Chondrocyte (in vitro differentiated cells): ENCODE measurements around the gene MAP3K5. TPM values are rescaled to one million over a fixed set of nuclear protein-coding genes. Genes with fewer than 3 reads are reported as not detected.
"Not testable (repeated sequence)": the region's sequence is repeated elsewhere in the genome, so short reads cannot be mapped to it uniquely, and the experiment has no call there.

Source experiments
- DNase-seq: peaks from one replicate; pipeline ENCODE4 v3.0.0; 2021; ENCODE audit warnings: mixed read lengths, low spot score
- H3K27ac Mint-ChIP-seq: one replicate; pipeline ENCODE4 v1.8.0; 2021; ENCODE audit warnings: mild to moderate bottlenecking, moderate library complexity, mixed read lengths; ENCODE audit not compliant: unreplicated experiment
- H3K27me3 Mint-ChIP-seq: 2 replicates; pipeline ENCODE4 v1.8.0; 2021; ENCODE audit warnings: low read depth, mixed read lengths
- H3K36me3 Mint-ChIP-seq: 2 replicates; pipeline ENCODE4 v1.8.0; 2021; ENCODE audit warnings: low read depth, mixed read lengths
- H3K4me1 Mint-ChIP-seq: 2 replicates; pipeline ENCODE4 v1.8.0; 2021; ENCODE audit warnings: low read depth, mild to moderate bottlenecking, mixed read lengths
- H3K4me3 Mint-ChIP-seq: one replicate; pipeline ENCODE4 v1.8.0; 2021; ENCODE audit warnings: mild to moderate bottlenecking, moderate library complexity, mixed read lengths; ENCODE audit not compliant: unreplicated experiment
- H3K9me3 Mint-ChIP-seq: 2 replicates; pipeline ENCODE4 v1.8.0; 2021; ENCODE audit warnings: low read depth, mixed read lengths
- CTCF ChIP-seq: fragments of 200-600 bp; sonication (generic); IDR thresholded peaks from 2 replicates; pipeline ENCODE4 v1.5.0; 2021; ENCODE audit warnings: antibody characterized with exemption, mild to moderate bottlenecking, moderate library complexity
- total RNA-seq: library from RNA; stranded (reverse); gene quantifications from 3 replicates; pipeline ENCODE4 v1.2.1, GENCODE V29; 2021

MAP3K5 gene
- total RNA-seq, 1 donor from 2014 or later: 4.6 TPM

GRCh38 chr6:136591617-136592016, 200.7 kb downstream of the MAP3K5 start:
- Mint-ChIP-seq H3K27ac (no peak overlapping the region), H3K4me1 (peaks cover 32% of the 10 kb centered on the region), H3K9me3 (peaks cover 3% of the 10 kb centered on the region), H3K27me3 (no peaks in the 10 kb centered on the region), H3K4me3 (no peak overlapping the region), H3K36me3 (peaks cover 14% of the 10 kb centered on the region)
- DNase-seq: no peak
- TF ChIP-seq CTCF: no peak

- not testable (repeated sequence) for H3K27ac Mint-ChIP-seq, H3K36me3 Mint-ChIP-seq, DNase-seq, H3K9me3 Mint-ChIP-seq, H3K4me3 Mint-ChIP-seq, H3K27me3 Mint-ChIP-seq
- H3K4me1 Mint-ChIP-seq: peaks cover 39% of the 10 kb centered on the region
These were observed 201.4 kb downstream of the MAP3K5 start for GRCh38 chr6:136590846-136591245.

GRCh38 chr6:136587527-136587926, 204.8 kb downstream of the MAP3K5 start:
- no peak overlapping the region for H3K4me3 Mint-ChIP-seq
- no peak for TF ChIP-seq CTCF
- no peaks in the 10 kb centered on the region for H3K9me3 Mint-ChIP-seq
- peak overlapping the region; percentile 22 for H3K27ac Mint-ChIP-seq
- no peak for DNase-seq
- H3K27me3 Mint-ChIP-seq: no peaks in the 10 kb centered on the region
- peaks cover 35% of the 10 kb centered on the region for H3K4me1 Mint-ChIP-seq
- H3K36me3 Mint-ChIP-seq: peaks cover 10% of the 10 kb centered on the region

GRCh38 chr6:136586295-136586694, 206.0 kb downstream of the MAP3K5 start:
- TF ChIP-seq CTCF: no peak
- Mint-ChIP-seq H3K27me3 (no peaks in the 10 kb centered on the region), H3K9me3 (no peaks in the 10 kb centered on the region), H3K27ac (peak overlapping the region; percentile 98), H3K4me3 (no peak overlapping the region), H3K36me3 (peaks cover 8% of the 10 kb centered on the region), H3K4me1 (peaks cover 28% of the 10 kb centered on the region)
- no peak for DNase-seq

GRCh38 chr6:136585523-136585922, 206.8 kb downstream of the MAP3K5 start:
- H3K27me3 Mint-ChIP-seq, DNase-seq, H3K4me3 Mint-ChIP-seq, H3K36me3 Mint-ChIP-seq, H3K9me3 Mint-ChIP-seq: not testable (repeated sequence)
- Mint-ChIP-seq H3K27ac (peak overlapping the region; percentile 98), H3K4me1 (peaks cover 28% of the 10 kb centered on the region)

GRCh38 chr6:136584290-136584689, 208.0 kb downstream of the MAP3K5 start:
- H3K36me3 Mint-ChIP-seq, H3K4me3 Mint-ChIP-seq: not testable (repeated sequence)
- H3K27ac Mint-ChIP-seq: peak overlapping the region; percentile 8

GRCh38 chr6:136582711-136583471, 209.4 kb downstream of the MAP3K5 start:
- DNase-seq: no peak
- peaks cover 28% of the 10 kb centered on the region for H3K4me1 Mint-ChIP-seq
- H3K27me3 Mint-ChIP-seq: no peaks in the 10 kb centered on the region
- no peaks in the 10 kb centered on the region for H3K9me3 Mint-ChIP-seq
- H3K27ac Mint-ChIP-seq: peak overlapping the region; percentile 84
- H3K36me3 Mint-ChIP-seq: no peaks in the 10 kb centered on the region
- TF ChIP-seq CTCF: peak; percentile 90
- H3K4me3 Mint-ChIP-seq: no peak overlapping the region

More at GRCh38 chr6:136584290-136584689, 208.0 kb downstream of the MAP3K5 start:
- not testable (repeated sequence) for H3K27me3 Mint-ChIP-seq, H3K9me3 Mint-ChIP-seq, DNase-seq
- H3K4me1 Mint-ChIP-seq: peaks cover 28% of the 10 kb centered on the region
